HG02970 (cell line): Measurements from ENCODE around the gene ANKRD33B.
"Not testable (repeated sequence)": the region's sequence is repeated elsewhere in the genome, so short reads cannot be mapped to it uniquely, and the experiment has no call there.

Source experiments
- ATAC-seq: cut with Tn5 transposase; IDR thresholded peaks from one replicate; pipeline ENCODE4 v1.9.1; 2021; ENCODE audit warnings: mild to moderate bottlenecking, moderate library complexity, moderate number of reproducible peaks; ENCODE audit not compliant: unreplicated experiment, low FRiP score

The ANKRD33B gene

GRCh38 chr5:10610058-10610457 lies 46.2 kb downstream of the ANKRD33B start:
- no peak for ATAC-seq

- ATAC-seq: no peak
Observed at GRCh38 chr5:10611290-10611689, 47.4 kb downstream of the ANKRD33B start.

- no peak for ATAC-seq
Observed at GRCh38 chr5:10612251-10612650, 48.4 kb downstream of the ANKRD33B start.

GRCh38 chr5:10615693-10616092 lies 51.8 kb downstream of the ANKRD33B start:
- no peak for ATAC-seq

GRCh38 chr5:10617103-10617502 lies 53.2 kb downstream of the ANKRD33B start:
- ATAC-seq: no peak

GRCh38 chr5:10618311-10618710 lies 54.4 kb downstream of the ANKRD33B start:
- no peak for ATAC-seq

- no peak for ATAC-seq
Observed at GRCh38 chr5:10619649-10620048, 55.8 kb downstream of the ANKRD33B start.

- ATAC-seq: no peak
Observed at GRCh38 chr5:10620346-10620745, 56.5 kb downstream of the ANKRD33B start.

GRCh38 chr5:10621832-10622231 lies 58.0 kb downstream of the ANKRD33B start:
- no peak for ATAC-seq

GRCh38 chr5:10622810-10623209 lies 58.9 kb downstream of the ANKRD33B start:
- ATAC-seq: no peak

- no peak for ATAC-seq
Observed at GRCh38 chr5:10623305-10623910, 59.5 kb downstream of the ANKRD33B start.

- ATAC-seq: no peak
Observed at GRCh38 chr5:10624206-10624605, 60.3 kb downstream of the ANKRD33B start.

- no peak for ATAC-seq
Observed at GRCh38 chr5:10624679-10625078, 60.8 kb downstream of the ANKRD33B start.

GRCh38 chr5:10625700-10626472 lies 62.0 kb downstream of the ANKRD33B start:
- no peak for ATAC-seq

GRCh38 chr5:10626473-10627013 lies 62.7 kb downstream of the ANKRD33B start:
- no peak for ATAC-seq

- ATAC-seq: no peak
Observed at GRCh38 chr5:10627160-10627701, 63.4 kb downstream of the ANKRD33B start.

- ATAC-seq: no peak
Observed at GRCh38 chr5:10628601-10629000, 64.7 kb downstream of the ANKRD33B start.

GRCh38 chr5:10629682-10630081 lies 65.8 kb downstream of the ANKRD33B start:
- ATAC-seq: no peak

GRCh38 chr5:10630126-10630525 lies 66.3 kb downstream of the ANKRD33B start:
- no peak for ATAC-seq

GRCh38 chr5:10630744-10631143 lies 66.9 kb downstream of the ANKRD33B start:
- ATAC-seq: not testable (repeated sequence)

- peak; percentile 0 for ATAC-seq
Observed at GRCh38 chr5:10631316-10631996, 67.6 kb downstream of the ANKRD33B start.
